Left lobe of liver (tissue), 2 donors: ENCODE data around the gene OR2H1. TPM values are rescaled to one million over a fixed set of nuclear protein-coding genes. Genes with fewer than 3 reads are reported as not detected.
"Not testable (repeated sequence)": the region's sequence is repeated elsewhere in the genome, so short reads cannot be mapped to it uniquely, and the experiment has no call there.

Experiments
- ATAC-seq: fragments of 200-7000 bp; cut with Tn5 transposase; one replicate; pipeline ENCODE4 v1.9.1; 2020; ENCODE audit warnings: mild to moderate bottlenecking, moderate library complexity
- DNase-seq: peaks from one replicate; pipeline ENCODE4 v3.0.0-alpha.2; 2020; ENCODE audit warnings: low spot score
- total RNA-seq: library from RNA; stranded (reverse); gene quantifications from one replicate; pipeline ENCODE4 v1.2.1, GENCODE V29; 2021
- donor health status: DM: no; HTN: no; CAD: no; lungs with moderate emphysema.
- donor health status: DM: no; HTN: yes; CAD: no.

OR2H1 gene
- not detected for total RNA-seq

DNA sequence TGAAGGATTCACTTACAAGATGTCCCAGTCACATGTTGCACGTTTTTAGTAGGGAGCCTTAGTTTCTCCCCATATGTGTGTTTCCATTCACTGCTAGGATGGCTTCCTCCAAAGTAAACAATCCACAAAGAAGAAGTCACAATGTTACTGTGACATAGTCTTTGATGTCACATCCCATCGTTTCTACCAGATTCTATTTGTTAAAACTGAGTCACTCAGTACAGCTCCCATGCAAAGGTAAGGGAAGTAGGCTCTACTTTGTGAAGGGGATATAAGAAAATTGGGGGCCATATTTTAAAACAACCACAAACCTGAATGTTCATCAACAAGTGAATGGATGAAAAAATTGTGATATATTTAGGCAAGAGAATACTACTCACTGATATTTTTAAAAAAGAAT is at the start of gene OR2H1, which contains the start of gene OR11A1:
TSS of gene OR2H1 (plus strand) at position 185 of the 400 bp plus-strand sequence. CDS start 4,615 bp downstream, outside the sequence.
TSS of gene OR11A1 (minus strand) at position 101 of the 400 bp plus-strand sequence. CDS start 29,430 bp downstream, outside the sequence.
- ATAC-seq (no peak), DNase-seq (no peak)

DNA sequence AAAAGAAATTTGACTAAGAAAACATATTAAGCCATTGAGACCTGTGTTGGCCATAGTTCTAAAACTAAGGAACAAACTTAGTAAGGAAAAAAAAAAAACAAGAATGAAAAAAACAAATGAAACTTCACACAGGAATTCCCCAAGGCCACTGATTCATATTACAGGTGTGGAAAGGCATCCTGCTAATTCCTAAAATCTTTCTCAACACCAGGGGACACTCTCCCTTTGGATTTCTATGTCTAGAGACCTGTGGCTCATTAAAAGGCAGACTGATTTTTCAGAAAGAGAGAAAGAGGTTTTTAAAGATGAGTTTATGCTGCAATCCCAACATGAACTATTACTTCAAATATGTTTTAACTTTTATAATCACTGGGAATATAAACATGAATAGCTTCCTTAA is 42.4 kb upstream of the OR2H1 start, which contains the start of gene OR12D1:
TSS of gene OR12D1 (plus strand) at position 341 of the 400 bp plus-strand sequence.
- ATAC-seq (peak; percentile 64), DNase-seq (no peak)

DNA sequence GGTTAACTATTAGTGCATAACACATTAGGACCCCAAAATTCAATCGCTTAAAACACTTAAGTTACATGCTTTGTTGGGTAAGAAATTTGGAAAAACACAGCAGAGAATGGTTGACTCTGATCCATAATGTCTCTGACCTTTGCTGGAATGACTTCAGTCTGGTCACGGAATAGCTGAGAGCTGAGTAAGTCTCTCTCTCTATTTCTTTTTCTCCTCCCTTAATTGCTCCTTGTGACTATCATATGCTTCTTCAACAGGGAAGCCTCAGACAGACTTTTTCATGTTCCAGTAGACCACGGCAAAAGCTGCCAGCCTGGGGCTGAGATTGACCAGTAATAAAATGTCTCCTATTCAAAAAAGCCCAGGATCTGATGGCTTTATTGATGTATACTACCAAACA is 37.4 kb upstream of the OR2H1 start:
- no peak for DNase-seq
- ATAC-seq = no peak

DNA sequence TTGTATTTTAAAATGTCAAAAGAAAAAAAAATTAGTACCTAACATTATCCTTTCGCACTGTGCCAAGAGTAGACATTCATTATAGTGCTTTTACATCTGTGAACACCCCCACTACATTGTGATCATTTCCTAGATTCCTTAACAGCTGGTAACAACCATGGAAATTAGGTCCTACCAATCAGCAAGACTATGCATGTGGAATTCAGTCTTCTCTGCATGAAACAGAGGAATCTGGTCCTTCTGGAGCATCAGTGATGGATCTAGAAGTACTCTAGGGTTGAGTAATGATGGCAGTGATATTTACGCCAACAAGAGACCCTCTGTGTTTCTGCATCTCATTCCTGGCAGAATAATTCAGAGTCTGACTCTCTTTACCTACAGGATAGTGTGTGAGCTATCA is 32.8 kb upstream of the OR2H1 start:
- ATAC-seq (no peak), DNase-seq (no peak)

DNA sequence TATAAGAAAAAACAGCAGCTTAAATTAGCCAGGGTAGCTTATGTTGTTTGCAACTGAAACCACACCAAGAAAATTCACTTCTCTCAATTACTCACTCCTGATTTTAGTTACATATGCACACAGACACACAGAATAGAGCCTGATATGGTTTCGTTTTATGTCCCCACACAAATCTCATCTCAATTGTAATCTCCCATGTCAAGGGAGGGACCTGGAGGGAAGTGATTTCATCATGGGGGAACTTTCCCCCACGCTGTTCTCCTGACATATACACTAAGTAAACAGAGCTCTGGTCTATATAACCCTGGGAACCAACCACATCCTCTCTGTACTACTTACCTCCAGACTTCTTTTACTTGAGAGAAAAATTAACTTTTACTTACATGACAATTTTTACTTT is 32.4 kb upstream of the OR2H1 start:
- DNase-seq (no peak), ATAC-seq (no peak)

DNA sequence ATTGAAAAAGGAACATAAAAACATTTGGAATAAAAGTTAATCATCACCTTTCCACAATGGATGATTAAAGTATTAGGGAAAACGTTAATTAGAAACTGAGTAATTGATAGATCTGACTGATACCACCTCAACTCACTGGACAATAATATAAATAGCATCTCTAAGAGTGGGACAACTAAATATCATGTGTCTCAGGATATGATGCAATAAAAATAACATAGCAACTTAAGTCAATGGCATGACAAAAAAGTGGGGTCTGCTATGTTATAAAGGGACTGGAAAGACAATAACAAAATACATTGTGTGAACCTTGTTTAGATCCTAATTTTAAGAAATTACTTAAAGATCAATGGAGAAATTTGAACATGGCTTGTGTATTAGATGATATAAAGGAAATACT is 31.9 kb upstream of the OR2H1 start:
- ATAC-seq (no peak), DNase-seq (no peak)

DNA sequence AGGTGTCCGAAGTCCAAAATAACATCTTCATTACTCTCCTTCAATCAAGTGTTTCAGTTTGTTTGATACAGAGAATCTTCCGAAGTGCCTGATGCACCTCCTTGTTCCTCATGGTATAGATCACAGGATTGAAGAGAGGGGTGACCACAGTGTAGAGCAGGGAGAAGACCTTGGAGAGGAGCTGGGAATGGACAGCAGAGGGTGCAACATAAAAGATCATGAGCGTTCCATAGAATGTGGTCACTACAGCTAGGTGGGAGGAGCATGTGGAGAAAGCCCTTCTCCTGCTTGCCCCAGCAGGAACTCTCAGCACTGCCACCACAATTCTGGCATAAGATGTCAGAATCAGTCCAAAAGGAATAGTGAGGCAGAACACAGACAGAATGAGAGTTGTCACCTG is 30.3 kb upstream of the OR2H1 start:
- DNase-seq (no peak), ATAC-seq (no peak)

DNA sequence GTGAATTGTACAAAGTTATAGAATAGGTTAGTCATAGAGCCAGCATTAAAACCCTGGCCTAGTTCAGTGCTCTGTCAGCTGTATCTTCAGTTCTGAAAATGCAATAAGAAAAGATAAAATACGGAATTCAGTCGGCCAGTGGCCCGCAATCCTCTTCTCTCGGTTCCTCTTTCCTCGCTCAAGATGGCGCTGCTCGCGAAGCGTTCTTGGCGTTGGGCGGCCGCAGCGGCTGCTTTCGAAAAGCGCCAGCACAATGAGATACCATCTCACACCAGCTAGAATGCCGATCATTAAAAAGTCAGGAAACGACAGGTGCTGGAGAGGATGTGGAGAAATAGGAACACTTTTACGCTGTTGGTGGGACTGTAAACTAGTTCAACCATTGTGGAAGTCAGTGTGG is 20.2 kb upstream of the OR2H1 start:
- not testable (repeated sequence) for DNase-seq, ATAC-seq

DNA sequence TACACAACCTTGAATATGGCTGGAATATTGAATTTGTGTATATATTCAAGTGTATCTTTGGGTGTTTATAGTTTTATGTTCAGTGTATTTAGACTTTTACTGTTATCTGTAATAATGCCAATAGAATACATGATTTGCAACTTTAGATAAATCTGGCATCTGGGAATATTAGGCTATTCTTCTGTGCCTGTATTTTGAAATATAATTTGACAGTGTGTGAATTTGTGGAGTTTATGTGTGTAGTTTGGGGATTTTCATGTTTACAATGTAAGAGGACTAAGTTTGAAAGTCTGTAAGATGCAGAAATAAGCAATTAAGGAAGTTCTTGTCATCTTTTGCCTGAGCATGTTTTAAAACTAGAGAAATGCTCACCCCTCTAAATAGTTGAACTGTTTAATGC is 17.9 kb upstream of the OR2H1 start, which contains the start of gene OR10C1:
TSS of gene OR10C1 (plus strand) at position 301 of the 400 bp plus-strand sequence. CDS start 710 bp downstream, outside the sequence.
- ATAC-seq = no peak
- DNase-seq = no peak

DNA sequence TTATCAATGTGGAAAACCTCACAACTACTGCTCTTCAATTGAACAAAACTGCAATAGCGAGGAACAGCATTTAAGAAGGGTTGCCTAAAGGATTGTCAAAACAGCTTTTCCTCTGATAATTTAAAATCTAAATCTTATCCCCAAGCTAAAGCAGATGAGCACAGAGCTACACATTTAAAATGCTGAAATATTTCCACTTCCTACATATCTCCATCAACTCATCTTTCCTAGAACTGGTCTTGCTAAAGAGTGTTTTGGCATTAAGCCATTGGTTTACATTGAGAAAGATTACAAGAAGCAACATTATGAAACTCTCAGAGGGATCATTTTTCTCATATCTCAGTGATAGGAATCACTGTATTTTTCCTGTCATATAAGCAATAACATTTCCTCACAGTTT is 14.2 kb upstream of the OR2H1 start:
- ATAC-seq (no peak), DNase-seq (no peak)

DNA sequence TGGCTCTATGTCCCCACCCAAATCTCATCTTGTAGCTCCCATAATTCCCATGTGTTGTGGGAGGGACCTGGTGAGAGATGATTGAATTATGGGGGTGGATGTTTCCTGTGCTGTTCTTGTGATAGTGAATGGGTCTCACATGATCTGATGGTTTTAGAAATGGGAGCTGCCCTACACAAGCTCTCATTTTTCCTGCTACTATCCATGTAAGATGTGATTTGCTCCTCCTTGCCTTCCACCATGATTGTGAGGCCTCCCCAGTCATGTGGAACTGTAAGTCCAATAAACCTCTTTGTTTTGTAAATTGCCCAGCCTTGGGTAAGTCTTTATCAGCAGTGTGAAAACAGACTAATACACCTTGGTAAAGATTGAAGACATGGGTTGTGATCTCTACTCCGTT is 12.9 kb upstream of the OR2H1 start:
- DNase-seq, ATAC-seq: not testable (repeated sequence)

DNA sequence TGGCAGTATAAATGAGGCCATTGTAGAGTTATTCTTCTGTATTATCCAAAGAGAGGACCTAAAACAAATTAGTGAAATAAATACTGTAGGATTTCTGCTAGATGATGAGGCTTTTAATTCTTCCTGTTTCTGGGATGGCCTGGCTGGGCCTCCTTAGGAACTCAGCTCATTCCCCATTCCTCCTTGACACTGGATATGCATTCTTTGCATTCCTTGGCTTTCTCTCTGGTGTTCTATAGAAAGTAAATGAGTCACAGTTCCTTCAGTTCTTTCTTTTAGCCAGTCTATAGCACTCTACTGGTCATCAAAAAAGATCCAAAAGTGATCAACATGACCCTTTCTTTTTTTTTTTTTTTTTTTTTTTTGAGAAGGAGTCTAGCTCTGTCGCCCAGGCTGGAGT is 9.3 kb upstream of the OR2H1 start:
- ATAC-seq = no peak
- DNase-seq = no peak

DNA sequence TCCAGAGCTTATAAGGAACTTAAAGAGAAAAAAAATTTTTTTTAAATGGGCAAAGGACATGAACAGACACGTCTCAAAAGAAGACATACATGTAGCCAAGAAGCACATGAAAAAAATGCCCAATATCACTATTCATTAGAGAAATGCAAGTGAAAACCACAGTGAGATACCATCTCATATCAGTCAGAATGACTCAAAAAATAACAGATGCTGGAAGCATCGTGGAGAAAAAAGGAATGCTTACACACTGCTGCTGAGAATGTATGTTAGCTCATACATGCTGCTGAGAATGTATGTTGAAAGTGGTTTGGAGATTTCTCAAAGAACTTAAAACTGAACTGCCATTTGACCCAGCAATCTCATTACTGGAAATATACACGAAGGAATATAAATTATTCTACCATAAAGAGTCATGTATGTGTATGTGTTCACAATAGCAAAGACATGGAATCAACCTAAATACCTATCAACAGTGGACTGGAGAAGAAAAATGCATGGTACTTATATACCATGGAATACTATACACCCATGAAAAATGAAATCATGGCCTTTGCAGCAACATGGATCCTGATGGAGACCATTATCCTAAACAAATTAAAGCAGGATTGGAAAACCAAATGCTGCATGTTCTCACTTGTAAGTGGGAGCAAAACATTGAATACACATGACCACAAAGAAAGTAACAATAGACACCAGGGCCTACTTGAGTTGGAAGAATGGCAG is 5.3 kb upstream of the OR2H1 start:
- ATAC-seq = no peak
- no peak for DNase-seq

DNA sequence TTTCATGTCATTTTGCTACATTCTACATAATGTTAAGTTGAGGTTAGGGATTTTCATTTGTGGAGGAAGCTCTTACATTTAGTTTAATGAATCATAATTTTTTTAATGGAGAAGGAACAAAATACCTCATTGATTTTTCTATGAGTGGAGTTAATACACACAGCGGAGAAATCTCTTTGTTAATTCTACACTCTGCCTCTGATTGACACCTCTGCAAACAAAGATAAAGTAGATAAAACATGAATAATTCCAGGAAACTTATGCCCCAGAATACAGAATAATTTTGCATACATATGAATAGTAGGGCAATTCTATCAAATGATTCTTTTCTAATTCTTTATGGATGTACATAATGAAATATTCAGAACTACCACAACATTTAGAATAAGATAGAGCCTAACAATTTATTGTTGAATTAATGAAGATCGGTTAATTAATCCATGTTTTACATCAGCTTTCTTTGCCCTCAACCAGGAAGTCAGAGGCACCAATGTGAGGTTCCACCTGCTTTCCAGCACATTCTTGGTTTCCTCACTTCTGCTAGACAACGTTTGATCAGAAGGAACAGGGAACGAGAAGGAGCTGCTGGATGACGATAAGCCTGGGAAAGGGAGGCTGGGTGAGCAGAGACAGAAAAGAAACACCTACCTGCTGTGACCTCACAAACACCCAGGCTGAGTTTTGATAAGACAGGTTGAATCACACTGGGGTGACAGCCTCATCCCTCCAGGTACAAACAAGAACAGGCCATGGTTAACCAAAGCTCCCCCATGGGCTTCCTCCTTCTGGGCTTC is 4.3 kb downstream of the OR2H1 start:
- no peak for DNase-seq
- ATAC-seq = no peak

DNA sequence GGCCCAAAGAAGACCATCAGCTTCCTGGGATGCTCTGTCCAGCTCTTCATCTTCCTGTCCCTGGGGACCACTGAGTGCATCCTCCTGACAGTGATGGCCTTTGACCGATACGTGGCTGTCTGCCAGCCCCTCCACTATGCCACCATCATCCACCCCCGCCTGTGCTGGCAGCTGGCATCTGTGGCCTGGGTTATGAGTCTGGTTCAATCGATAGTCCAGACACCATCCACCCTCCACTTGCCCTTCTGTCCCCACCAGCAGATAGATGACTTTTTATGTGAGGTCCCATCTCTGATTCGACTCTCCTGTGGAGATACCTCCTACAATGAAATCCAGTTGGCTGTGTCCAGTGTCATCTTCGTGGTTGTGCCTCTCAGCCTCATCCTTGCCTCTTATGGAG is 5.1 kb downstream of the OR2H1 start:
- ATAC-seq (peak; percentile 59), DNase-seq (no peak)

DNA sequence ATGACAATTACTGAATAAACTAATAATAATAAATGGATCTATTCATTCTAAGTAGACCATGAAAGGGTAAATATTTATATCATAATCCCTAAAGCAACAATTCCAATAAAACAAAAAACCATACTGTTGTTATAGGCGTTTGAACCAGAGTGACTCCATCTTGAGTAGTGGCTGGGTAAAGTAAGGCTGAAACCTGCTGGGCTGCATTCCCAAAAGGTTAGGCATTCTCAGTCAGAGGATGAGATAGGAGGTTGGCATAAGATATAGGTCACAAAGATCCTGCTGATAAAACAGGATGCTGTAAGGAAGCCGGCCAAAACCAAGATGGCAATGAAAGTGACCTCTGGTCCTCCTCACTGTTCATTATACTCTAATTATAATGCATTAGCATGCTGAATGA is 8.3 kb downstream of the OR2H1 start:
- no peak for DNase-seq
- ATAC-seq = no peak

DNA sequence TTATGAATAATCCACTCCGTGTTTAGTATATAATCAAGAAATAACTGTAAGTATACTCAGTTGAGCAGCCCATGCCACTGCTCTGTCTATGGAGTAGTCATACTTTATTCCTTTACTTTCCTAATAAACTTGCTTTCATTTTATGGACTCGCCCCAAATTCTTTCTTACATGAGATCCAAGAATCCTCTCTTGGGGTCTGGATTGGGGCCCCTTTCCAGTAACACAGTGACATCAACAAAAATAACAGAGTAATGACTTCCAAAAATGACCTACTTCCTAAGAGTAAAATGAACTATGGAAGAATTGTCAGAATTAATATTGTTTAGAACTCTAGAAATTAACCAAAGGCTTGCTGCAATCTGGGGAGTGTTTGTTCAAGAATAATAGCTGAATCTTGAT is 8.8 kb downstream of the OR2H1 start:
- DNase-seq (no peak), ATAC-seq (no peak)

DNA sequence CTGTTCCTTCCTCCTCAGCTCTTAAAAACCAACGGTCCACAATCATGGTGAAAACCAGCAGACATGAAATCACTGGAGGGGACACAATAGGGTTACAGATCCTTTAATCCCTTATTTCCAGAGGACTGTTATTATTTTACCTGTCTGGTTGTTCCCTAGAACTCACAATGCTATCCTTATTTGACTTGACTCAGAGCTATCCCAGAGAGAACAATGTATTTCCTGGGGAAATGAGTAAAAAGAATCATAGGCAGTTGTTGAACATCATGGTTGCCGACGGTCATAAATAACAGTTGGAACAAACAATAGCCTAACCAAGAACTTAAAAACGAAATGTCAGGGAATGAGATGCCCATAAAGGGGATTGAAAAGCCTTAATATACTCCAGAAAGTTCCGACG is 9.3 kb downstream of the OR2H1 start:
- no peak for ATAC-seq
- DNase-seq = no peak

DNA sequence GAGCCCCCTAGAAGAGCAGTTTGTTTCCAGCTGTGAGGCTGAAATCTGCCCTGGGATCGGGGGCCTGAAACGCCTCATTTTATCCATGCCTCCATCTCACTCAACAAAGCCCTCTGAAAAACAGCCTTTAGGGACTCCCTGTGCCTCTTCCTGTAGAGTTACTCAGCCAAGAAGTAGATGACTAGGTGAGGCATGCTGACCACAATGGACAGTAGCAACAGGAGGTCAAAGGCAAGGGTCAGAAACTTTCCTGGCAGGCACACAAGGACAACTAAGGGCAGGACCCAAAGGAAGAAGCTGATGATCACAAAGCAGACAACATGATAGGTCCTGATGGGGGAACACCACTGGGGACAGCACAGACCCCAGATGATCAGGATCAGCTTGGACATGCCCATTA is 18.0 kb downstream of the OR2H1 start:
- ATAC-seq (no peak), DNase-seq (no peak)

DNA sequence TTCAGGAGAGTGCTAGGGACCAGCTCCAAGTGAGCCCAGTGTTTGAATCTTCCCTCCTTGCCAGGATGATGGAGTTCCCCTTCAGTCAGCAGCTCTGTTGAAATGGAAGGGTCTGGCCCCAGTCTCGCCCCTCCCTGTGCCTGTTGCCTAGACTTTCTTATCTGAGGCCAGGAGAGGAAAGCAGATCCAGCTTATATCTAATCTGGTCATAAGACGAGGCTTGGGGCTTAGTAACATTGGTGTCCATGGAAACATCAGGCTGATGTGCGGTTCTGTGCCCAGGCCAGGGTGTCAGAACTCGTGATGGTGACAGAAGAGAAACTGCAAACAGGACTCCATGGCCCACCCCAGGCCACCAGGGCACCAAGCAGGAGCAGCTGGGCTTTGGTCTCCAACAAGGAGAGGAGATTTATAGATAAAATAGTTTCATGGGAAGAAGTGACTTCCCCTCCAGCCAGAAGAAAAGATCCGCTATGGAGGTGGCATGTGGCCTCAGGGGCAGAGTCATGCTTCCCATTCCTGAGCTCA is 21.0 kb downstream of the OR2H1 start:
- ATAC-seq (no peak), DNase-seq (no peak)

DNA sequence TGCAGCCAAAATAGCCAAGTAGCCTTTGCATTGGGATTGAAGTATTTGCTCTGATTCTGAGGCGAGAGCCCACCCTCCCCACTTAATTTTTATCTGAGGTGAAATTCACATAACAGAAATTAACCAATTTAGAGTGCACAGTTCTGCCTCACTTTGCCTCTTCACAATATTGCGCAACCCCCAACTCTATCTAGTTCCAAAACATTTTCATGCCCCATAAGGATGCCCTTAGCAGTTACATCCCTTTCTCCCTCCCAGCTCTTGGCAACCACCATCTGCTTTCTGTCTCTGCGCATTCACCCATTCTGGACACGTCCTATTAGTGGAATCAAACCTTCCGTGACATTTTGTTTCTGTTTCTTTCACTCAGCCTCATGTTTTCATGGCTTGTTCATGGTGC is 21.8 kb downstream of the OR2H1 start:
- ATAC-seq (no peak), DNase-seq (no peak)

DNA sequence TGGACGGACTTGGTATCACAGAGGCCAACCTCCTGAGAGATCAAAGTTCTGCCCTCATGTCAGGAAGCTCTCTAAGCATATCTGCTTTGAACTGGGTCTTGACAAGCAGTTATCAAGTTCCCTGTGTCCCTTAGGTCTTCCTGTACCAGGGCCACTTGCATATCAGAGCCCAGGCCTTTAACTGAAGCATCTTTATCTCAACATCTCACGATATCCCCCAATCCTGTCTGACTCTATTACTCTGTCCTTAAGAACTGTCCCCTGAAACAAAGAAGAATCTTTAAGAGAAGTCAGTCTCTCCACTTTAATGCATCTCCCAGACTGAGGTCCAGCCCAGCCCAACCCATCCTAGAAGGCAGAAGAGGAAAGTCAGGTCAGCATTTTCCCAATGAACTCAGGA is 22.6 kb downstream of the OR2H1 start:
- DNase-seq (no peak), ATAC-seq (no peak)
